ENCODE measurements around the gene APBB3.
"Not testable (repeated sequence)": the region's sequence is repeated elsewhere in the genome, so short reads cannot be mapped to it uniquely, and the experiment has no call there.

DNA sequence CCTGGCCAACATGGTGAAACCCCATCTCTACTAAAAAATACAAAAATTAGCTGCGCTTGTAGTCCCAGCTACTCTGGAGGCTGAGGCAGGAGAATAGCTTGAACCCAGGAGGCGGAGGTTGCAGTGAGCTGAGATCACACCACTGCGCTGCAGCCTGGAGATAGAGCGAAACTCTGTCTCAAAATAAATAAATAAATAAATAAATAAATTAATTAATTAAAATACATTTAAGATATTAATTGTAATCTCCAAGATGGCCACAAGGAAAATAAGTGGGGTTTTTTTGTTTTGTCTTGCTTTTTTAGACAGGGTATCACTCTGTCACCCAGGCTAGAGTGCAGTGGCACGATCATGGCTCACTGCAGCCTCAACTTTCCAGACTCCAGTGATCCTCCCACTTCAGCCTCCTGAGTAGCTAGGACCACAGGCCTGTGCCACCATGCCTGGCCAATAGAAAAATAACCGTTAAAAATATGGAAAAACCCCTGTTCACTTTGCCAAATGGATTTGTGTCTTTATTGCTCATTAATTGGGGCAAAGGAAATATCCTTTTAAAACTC lies 14.9 kb upstream of the APBB3 start:
- TF ChIP-seq, protein P1, sequence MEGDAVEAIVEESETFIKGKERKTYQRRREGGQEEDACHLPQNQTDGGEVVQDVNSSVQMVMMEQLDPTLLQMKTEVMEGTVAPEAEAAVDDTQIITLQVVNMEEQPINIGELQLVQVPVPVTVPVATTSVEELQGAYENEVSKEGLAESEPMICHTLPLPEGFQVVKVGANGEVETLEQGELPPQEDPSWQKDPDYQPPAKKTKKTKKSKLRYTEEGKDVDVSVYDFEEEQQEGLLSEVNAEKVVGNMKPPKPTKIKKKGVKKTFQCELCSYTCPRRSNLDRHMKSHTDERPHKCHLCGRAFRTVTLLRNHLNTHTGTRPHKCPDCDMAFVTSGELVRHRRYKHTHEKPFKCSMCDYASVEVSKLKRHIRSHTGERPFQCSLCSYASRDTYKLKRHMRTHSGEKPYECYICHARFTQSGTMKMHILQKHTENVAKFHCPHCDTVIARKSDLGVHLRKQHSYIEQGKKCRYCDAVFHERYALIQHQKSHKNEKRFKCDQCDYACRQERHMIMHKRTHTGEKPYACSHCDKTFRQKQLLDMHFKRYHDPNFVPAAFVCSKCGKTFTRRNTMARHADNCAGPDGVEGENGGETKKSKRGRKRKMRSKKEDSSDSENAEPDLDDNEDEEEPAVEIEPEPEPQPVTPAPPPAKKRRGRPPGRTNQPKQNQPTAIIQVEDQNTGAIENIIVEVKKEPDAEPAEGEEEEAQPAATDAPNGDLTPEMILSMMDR (IDR thresholded peaks at IDR 0.05), result not testable (repeated sequence)
- TF ChIP-seq POLR2AphosphoS5 (IDR thresholded peaks at IDR 0.05; ENCODE audit: insufficient read depth in 1 of 2, low read depth in 1 of 2); POLR2A (IDR thresholded peaks at IDR 0.05): not testable (repeated sequence)

Measured in vagina (tissue), 2 donors.